ENCODE data around the gene WWC2.

Gene WWC2

GRCh38 chr4:183202523-183202922 is 103.5 kb downstream of the WWC2 start:
- no peak for DNase-seq (ENCODE audit: low spot score)

- no peak for DNase-seq (ENCODE audit: low spot score)
Measured at GRCh38 chr4:183204793-183205192, 105.7 kb downstream of the WWC2 start.

DNA sequence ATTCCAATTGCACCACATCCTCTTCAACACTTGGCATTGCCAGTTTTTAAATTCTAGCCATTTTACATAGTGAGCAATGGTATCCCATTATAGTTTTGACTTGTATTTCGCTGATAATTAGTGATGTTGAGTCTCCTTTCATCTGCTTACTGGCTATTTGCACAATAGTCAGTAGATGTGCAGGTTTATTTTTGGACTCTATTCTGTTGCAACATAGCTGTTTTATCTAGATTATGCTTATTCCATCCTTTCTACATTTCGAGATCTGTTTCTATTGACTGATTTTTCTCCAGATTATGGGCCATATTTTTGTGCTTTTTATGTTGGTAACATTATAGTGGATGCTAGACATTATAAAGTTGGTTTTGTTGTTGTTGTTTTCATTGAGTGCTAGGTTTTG is 106.1 kb downstream of the WWC2 start:
- DNase-seq (ENCODE audit: low spot score), result no peak

DNA sequence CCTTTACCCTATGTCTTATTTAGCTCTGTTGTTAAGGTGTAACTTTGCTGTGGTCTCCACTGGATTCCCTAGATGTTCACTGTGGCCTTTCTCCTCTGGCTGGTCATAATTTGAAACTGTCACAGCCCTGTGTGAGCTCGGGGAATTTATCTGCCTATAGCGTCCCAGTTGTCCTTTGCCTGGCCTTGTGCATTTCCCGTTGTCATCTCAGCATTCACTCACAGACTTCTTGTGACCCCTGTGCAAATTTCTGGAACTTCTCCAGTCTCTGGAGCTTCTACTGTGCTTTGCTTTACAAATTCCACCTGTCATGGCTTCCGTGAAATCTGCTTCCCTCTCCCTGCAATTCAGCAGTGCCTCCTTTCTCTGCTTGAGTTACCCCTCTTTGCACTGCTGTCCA is 106.7 kb downstream of the WWC2 start:
- no peak for DNase-seq (ENCODE audit: low spot score)

GRCh38 chr4:183211533-183211932 is 112.5 kb downstream of the WWC2 start:
- no peak for DNase-seq (ENCODE audit: low spot score)

- no peak for DNase-seq (ENCODE audit: low spot score)
Measured at GRCh38 chr4:183213996-183214395, 114.9 kb downstream of the WWC2 start.

- no peak for DNase-seq (ENCODE audit: low spot score)
Measured at GRCh38 chr4:183214912-183215488, 115.9 kb downstream of the WWC2 start.

GRCh38 chr4:183220236-183220635 is 121.2 kb downstream of the WWC2 start:
- DNase-seq (ENCODE audit: low spot score), result no peak

GRCh38 chr4:183223053-183223452 is 124.0 kb downstream of the WWC2 start:
- DNase-seq (ENCODE audit: low spot score), result no peak

GRCh38 chr4:183229397-183229796 is 130.3 kb downstream of the WWC2 start:
- DNase-seq (ENCODE audit: low spot score), result no peak

GRCh38 chr4:183240581-183241321 is 141.7 kb downstream of the WWC2 start:
- DNase-seq (ENCODE audit: low spot score), result no peak

DNA sequence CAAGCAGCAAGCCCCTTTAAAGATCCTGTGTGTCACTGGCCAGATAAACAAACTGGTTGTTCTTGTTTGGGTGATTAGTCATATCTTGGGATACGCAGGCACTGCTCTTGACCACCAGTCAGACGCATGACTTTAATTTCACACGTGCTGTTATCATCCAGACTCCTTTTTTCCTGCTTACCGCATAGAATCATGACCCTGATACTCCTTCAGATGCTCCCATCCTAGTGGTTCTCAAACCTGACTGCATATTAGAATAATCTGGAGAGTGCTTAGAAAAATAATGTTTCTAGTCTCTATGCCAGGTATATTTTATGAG is 142.2 kb downstream of the WWC2 start:
- peak; percentile 53 for DNase-seq (ENCODE audit: low spot score)

GRCh38 chr4:183241721-183242151 is 142.7 kb downstream of the WWC2 start:
- no peak for DNase-seq (ENCODE audit: low spot score)

DNA sequence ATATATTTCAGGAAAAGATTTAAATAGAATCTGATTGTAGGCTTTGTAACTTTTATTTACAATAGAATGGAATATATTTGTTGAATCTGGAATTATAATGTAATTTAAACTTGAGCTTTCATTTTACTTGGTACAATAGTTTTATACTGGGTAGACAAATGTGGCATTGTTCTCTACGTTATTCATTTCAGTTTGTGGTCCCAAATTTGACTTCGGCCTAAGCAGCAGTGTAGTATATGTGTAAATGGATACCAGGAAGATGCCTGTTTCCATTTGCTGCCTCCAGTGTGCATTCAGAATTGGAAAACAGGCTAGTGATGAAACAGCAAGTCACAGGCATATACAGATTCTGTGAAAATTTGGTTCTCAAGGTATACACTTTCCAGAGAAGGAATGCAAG is 143.2 kb downstream of the WWC2 start:
- no peak for DNase-seq (ENCODE audit: low spot score)

- DNase-seq (ENCODE audit: low spot score), result no peak
Measured at GRCh38 chr4:183244019-183244418, 145.0 kb downstream of the WWC2 start.

DNA sequence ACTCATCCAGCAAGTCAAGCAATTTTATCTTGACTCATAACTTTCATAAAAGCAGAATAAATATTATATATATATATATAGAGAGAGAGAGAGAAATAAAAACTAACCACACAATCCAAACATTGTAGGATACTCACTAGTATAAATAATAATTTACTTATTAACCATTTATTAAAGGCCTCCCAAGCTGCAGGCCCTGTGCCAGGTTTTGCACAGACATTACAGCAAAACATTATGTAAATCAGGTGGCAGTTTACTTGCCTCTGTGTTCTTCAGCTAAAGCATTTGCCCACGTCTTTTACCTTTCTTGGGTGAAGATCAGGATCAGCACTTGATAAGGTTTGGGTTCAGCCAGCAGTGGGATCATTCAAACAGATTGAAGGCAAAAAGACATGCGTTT is 145.4 kb downstream of the WWC2 start:
- no peak for DNase-seq (ENCODE audit: low spot score)

- no peak for DNase-seq (ENCODE audit: low spot score)
Measured at GRCh38 chr4:183248201-183248600, 149.1 kb downstream of the WWC2 start.

- DNase-seq (ENCODE audit: low spot score), result peak; percentile 39
Measured at GRCh38 chr4:183249854-183250253, 150.8 kb downstream of the WWC2 start.

- no peak for DNase-seq (ENCODE audit: low spot score)
Measured at GRCh38 chr4:183250831-183251230, 151.8 kb downstream of the WWC2 start.

DNA sequence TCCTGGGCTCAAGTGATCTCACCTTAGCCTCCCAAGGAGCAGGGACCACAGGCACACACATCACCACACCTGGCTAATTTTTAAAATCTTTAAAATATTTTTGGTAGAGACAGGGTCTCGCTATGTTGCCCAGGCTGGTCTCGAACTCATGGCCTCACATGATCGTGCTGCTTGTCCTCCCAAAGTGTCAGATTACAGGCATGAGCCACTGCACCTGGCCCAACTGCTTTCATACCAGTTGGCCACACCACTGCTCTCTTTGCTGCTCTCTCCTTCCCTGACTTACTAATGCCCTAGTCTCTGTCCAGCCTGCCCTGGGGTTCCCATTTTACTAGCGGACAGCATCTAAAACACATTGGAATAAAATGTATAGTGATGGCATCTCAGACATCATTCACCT is 153.9 kb downstream of the WWC2 start:
- no peak for DNase-seq (ENCODE audit: low spot score)

GRCh38 chr4:183253451-183253850 is 154.4 kb downstream of the WWC2 start:
- DNase-seq (ENCODE audit: low spot score), result no peak

GRCh38 chr4:183254162-183254561 is 155.1 kb downstream of the WWC2 start:
- no peak for DNase-seq (ENCODE audit: low spot score)

- DNase-seq (ENCODE audit: low spot score), result no peak
Measured at GRCh38 chr4:183255487-183255886, 156.4 kb downstream of the WWC2 start.

DNA sequence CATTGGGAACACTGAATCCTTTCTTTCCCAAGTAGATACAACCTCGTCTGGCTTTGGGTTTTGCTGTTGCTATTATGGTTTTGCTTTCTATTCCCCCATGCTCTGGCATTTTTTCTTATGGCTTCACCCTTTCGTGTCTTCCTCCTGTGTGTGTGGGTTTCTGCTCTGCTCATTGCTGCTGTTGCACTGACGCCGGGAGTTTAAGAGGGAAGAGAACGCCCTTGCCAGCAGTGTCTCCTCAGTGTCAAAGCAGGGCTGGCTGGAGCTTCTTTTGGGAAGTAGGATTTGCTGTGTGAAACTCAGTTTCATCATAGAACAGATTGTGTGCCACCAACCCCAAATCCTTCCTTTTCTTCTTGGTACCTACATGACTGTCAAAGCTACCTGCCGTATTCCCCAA is 157.3 kb downstream of the WWC2 start:
- DNase-seq (ENCODE audit: low spot score), result peak; percentile 41

Measured in AG20443 (cell line).